Large intestine (tissue), 12 donors: ENCODE measurements around the gene OR8B8. TPM values are rescaled to one million over a fixed set of nuclear protein-coding genes. Genes with fewer than 3 reads are reported as not detected.

ENCODE experiments used
- DNase-seq, 2 donors: peaks; one replicate each; pipeline versions ENCODE4 v3.0.0 to v3.0.0-alpha.2; 2013
- H3K27ac ChIP-seq: one replicate; pipeline ENCODE4 v1.5.1; 2013; ENCODE audit warnings: low read length
- H3K27me3 ChIP-seq: 2 replicates; pipeline ENCODE4 v1.6.1; 2013; ENCODE audit warnings: low read length; ENCODE audit not compliant: control insufficient read depth, insufficient read depth
- H3K36me3 ChIP-seq: 2 replicates; pipeline ENCODE4 v1.6.1; 2013; ENCODE audit warnings: low read length; ENCODE audit not compliant: control insufficient read depth, insufficient read depth
- H3K4me1 ChIP-seq: one replicate; pipeline ENCODE4 v1.6.1; 2013; ENCODE audit warnings: low read length; ENCODE audit not compliant: control insufficient read depth, insufficient read depth
- H3K4me3 ChIP-seq: one replicate; pipeline ENCODE4 v1.5.1; 2013; ENCODE audit warnings: low read length
- H3K9me3 ChIP-seq: one replicate; pipeline ENCODE4 v1.6.1; 2013; ENCODE audit warnings: mild to moderate bottlenecking, low read depth, low read length, moderate library complexity; ENCODE audit not compliant: control insufficient read depth
- WGBS: methylation state at CpG from one replicate; pipeline ENCODE4 v1.1.5; 2013; ENCODE audit warnings: low lambda C conversion rate; ENCODE audit not compliant: insufficient coverage; 5-methylcytosine and 5-hydroxymethylcytosine counted together
- long read RNA-seq, 11 donors: transcript quantifications; one replicate each; lab custom pipeline, GENCODE V29; 2026
- polyA plus RNA-seq: library from polyadenylated mRNA; unstranded; fragments of 120-200 nt; gene quantifications from one replicate; pipeline ENCODE4 v1.2.1, GENCODE V29; 2013

Gene OR8B8, protein sequence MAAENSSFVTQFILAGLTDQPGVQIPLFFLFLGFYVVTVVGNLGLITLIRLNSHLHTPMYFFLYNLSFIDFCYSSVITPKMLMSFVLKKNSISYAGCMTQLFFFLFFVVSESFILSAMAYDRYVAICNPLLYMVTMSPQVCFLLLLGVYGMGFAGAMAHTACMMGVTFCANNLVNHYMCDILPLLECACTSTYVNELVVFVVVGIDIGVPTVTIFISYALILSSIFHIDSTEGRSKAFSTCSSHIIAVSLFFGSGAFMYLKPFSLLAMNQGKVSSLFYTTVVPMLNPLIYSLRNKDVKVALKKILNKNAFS
- polyA plus RNA-seq: not detected
- long read RNA-seq, donor 1: 0 reads
- long read RNA-seq, donor 2: 0 reads
- long read RNA-seq, donor 3: 0 reads
- long read RNA-seq, donor 4: 0 reads
- long read RNA-seq, donor 5: 0 reads
- long read RNA-seq, donor 6: 0 reads
- long read RNA-seq, donor 7: 0 reads
- long read RNA-seq, donor 8: 0 reads
- long read RNA-seq, donor 9: 0 reads
- long read RNA-seq, donor 10: 0 reads
- long read RNA-seq, donor 11: 0 reads

GRCh38 chr11:124445646-124446150 lies at the start of gene OR8B8:
Gene OR8B8 (minus strand): TSS chr11:124445696. CDS start chr11:124441085, 4,611 bp downstream.
- Histone ChIP-seq H3K4me3 (no peak within 1 kb of the TSS), H3K27ac (no peak within 1 kb of the TSS), H3K36me3 (no peaks in the 10 kb centered on the region), H3K27me3 (no peaks in the 10 kb centered on the region), H3K9me3 (no peaks in the 10 kb centered on the region), H3K4me1 (no peaks in the 10 kb centered on the region)
- no peak for DNase-seq
- WGBS: no CpG with 5 or more reads among the region's 1 CpG

GRCh38 chr11:124493016-124493655 lies 47.6 kb upstream of the OR8B8 start:
- DNase-seq: no peak

DNA sequence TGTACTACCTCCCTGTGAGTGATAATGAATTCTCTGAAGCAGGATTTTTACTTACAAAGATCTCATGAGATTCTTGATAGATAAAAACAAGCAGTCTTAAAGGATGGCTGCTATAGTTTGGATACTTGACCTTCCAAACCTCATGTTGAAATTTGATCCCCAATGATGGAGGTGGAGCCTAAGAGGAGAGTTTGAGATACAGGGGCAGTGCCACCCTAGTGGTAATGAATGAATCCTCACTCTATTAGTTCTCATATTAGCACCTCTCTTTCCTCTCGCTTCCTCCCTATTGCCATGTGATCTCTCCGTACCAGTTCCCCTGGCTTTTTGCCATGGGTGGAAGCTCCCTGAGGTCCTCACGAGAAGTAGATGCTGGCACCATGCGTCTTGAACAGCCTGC lies 37.9 kb upstream of the OR8B8 start:
- 60% methylated on average over 1 of the region's 4 CpGs for WGBS
- DNase-seq: no peak
- Histone ChIP-seq H3K27me3 (peaks cover 5% of the 10 kb centered on the region), H3K4me1 (no peaks in the 10 kb centered on the region), H3K9me3 (no peaks in the 10 kb centered on the region), H3K36me3 (no peaks in the 10 kb centered on the region), H3K27ac (no peak overlapping the region), H3K4me3 (no peak overlapping the region)

More at GRCh38 chr11:124493016-124493655, 47.6 kb upstream of the OR8B8 start:
- Histone ChIP-seq H3K4me1 (no peaks in the 10 kb centered on the region), H3K27me3 (no peaks in the 10 kb centered on the region), H3K9me3 (no peaks in the 10 kb centered on the region), H3K4me3 (no peak overlapping the region), H3K36me3 (no peaks in the 10 kb centered on the region), H3K27ac (no peak overlapping the region)
- WGBS: 96% methylated on average over 3 of the region's 4 CpGs

- no peaks in the 10 kb centered on the region for H3K9me3 ChIP-seq
- no CpG with 5 or more reads among the region's 9 CpGs for WGBS
- no peaks in the 10 kb centered on the region for H3K36me3 ChIP-seq
These were observed 37.1 kb upstream of the OR8B8 start for GRCh38 chr11:124482362-124483147.

DNA sequence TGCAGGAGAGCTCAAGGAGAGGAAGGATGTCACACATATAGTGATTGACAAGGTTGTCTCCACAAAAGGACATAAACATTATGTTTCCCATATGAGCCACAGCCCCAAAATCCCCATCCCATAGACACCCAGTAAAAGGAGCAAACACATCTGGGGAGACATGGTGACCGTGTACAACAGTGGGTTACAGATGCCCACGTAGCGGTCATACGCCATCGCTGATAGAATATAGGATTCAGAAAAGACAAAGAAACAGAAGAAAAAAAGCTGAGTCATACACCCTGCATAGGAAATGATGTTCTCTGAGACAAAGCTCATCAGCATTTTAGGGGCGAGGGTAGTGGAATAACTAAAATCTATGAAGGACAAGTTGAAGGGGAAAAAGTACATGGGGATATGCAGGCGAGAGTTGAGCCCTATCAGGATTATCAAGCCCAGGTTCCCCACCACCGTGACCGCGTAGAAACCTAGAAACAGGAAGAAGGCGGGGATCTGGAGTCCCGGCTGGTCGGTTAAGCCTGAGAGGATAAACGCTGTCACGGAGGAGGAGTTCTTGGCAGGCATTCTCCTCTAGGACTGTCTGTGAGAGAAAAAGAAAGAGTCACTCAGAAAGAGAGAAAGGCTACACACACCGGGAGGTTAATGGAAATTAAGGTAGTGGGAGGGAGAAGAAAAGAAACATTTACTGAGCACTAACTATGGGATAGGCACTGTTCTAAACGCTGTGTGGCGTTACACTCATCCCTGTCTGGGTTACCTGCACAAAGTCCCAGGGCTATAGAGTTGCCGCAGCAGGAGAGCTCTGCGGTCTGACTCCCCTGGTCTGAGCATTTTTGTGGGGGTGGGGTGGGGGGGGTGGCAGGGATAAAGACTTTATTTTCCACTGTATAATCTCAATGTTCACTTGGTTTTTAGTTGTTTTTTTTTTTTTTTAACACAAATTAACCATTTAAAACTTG lies 36.1 kb upstream of the OR8B8 start:
- WGBS: 7% methylated on average over 3 of the region's 20 CpGs
- peaks cover 5% of the 10 kb centered on the region for H3K27me3 ChIP-seq
- H3K36me3 ChIP-seq: no peaks in the 10 kb centered on the region
- H3K4me1 ChIP-seq: no peaks in the 10 kb centered on the region
- peak overlapping the region; percentile 10 for H3K4me3 ChIP-seq
- peak in 1 of 2 donors; percentile 11 for DNase-seq
- no peak overlapping the region for H3K27ac ChIP-seq
- no peaks in the 10 kb centered on the region for H3K9me3 ChIP-seq

More at GRCh38 chr11:124482362-124483147, 37.1 kb upstream of the OR8B8 start:
- H3K4me3 ChIP-seq: no peak overlapping the region
- no peak for DNase-seq
- no peaks in the 10 kb centered on the region for H3K4me1 ChIP-seq
- H3K27ac ChIP-seq: no peak overlapping the region
- H3K27me3 ChIP-seq: peaks cover 5% of the 10 kb centered on the region

DNA sequence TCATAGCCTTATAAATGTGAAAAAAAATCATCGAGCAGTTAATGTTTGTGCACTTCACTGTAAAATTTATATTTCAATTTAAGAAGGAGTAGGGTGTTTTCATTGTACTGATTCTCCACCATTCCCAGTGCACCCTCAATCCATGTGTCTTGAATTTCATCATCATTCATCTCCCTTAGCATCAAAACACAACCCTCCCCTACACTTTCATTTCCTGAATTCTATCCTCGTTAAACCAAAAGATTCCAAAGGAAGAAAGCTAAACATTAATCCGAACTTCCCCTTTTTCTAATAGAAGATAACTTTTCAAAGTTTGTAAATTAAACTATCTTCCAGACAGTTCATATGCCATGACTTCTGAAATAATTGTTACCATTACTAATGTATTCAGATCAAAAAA lies 34.1 kb upstream of the OR8B8 start:
- WGBS: 83% methylated on average over 3 of the region's 3 CpGs
- DNase-seq: no peak
- Histone ChIP-seq H3K36me3 (no peaks in the 10 kb centered on the region), H3K27me3 (peaks cover 5% of the 10 kb centered on the region), H3K27ac (no peak overlapping the region), H3K4me1 (no peaks in the 10 kb centered on the region), H3K4me3 (no peak overlapping the region), H3K9me3 (no peaks in the 10 kb centered on the region)

DNA sequence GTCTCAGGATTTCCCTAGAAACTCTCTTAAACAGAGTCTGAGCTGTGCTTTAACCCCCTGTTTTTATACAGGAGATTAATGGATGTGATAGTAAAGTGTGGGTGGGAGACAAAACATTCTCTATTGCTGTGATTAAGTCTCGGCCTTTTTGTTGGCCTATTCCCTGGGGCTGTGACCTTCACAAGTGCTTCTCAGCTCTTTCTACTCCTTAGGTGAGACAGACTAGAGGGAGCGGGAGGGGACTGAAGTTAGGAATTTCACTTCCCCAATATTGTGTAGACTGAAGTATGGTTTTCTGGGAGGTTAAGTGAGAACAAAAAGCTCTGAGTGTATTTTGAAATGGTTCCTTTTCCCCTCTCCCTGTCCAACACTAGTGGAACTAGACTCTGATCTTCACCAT lies 29.8 kb upstream of the OR8B8 start:
- Histone ChIP-seq H3K4me3 (no peak overlapping the region), H3K27me3 (no peaks in the 10 kb centered on the region), H3K4me1 (no peaks in the 10 kb centered on the region), H3K27ac (no peak overlapping the region), H3K36me3 (no peaks in the 10 kb centered on the region), H3K9me3 (no peaks in the 10 kb centered on the region)
- DNase-seq: no peak
- no CpG with 5 or more reads among the region's 2 CpGs for WGBS

- no peaks in the 10 kb centered on the region for H3K4me1 ChIP-seq
- WGBS: 100% methylated on average over 1 of the region's 2 CpGs
- DNase-seq: no peak
- H3K36me3 ChIP-seq: no peaks in the 10 kb centered on the region
- H3K27me3 ChIP-seq: no peaks in the 10 kb centered on the region
- no peak overlapping the region for H3K27ac ChIP-seq
- H3K9me3 ChIP-seq: no peaks in the 10 kb centered on the region
- H3K4me3 ChIP-seq: no peak overlapping the region
These were observed 29.3 kb upstream of the OR8B8 start for GRCh38 chr11:124474779-124475178.

- H3K4me3 ChIP-seq: no peak overlapping the region
- WGBS: no CpG with 5 or more reads among the region's 1 CpG
- no peaks in the 10 kb centered on the region for H3K36me3 ChIP-seq
- no peaks in the 10 kb centered on the region for H3K4me1 ChIP-seq
- DNase-seq: no peak
- H3K27ac ChIP-seq: no peak overlapping the region
- H3K27me3 ChIP-seq: no peaks in the 10 kb centered on the region
- H3K9me3 ChIP-seq: no peaks in the 10 kb centered on the region
These were observed 28.6 kb upstream of the OR8B8 start for GRCh38 chr11:124474079-124474478.
